Neutrophil (primary cell): ENCODE results near the gene PHYH.
"Not testable (repeated sequence)": the region's sequence is repeated elsewhere in the genome, so short reads cannot be mapped to it uniquely, and the experiment has no call there.

Experiments used
- H3K27ac ChIP-seq: fragments of 200-600 bp; sonication (generic); 2 replicates; pipeline ENCODE4 v1.5.1; 2016; ENCODE audit warnings: mild to moderate bottlenecking, moderate library complexity
- H3K27me3 ChIP-seq: fragments of 200-600 bp; sonication (generic); 2 replicates; pipeline ENCODE4 v1.6.0; 2016; ENCODE audit warnings: mild to moderate bottlenecking
- H3K36me3 ChIP-seq: fragments of 200-600 bp; sonication (generic); 2 replicates; pipeline ENCODE4 v1.5.1; 2017
- H3K4me1 ChIP-seq, 2 experiments: fragments of 200-600 bp in 1 of 2; sonication (generic) in 1 of 2; 1 replicate in 1 of 2; 2 replicates in 1 of 2; pipeline versions ENCODE4 v1.5.1 to v1.6.1; 2013 to 2016; ENCODE audit warnings: low read depth in 1 of 2, low read length in 1 of 2, mild to moderate bottlenecking in 1 of 2, moderate library complexity in 1 of 2; ENCODE audit not compliant: control insufficient read depth in 1 of 2, insufficient read depth in 1 of 2
- H3K4me3 ChIP-seq, 2 experiments: fragments of 200-600 bp in 1 of 2; sonication (generic) in 1 of 2; 1 replicate in 1 of 2; 2 replicates in 1 of 2; pipeline ENCODE4 v1.5.1; 2013 to 2016; ENCODE audit warnings: low read depth in 1 of 2, low read length in 1 of 2, mild to moderate bottlenecking in 1 of 2, moderate library complexity in 1 of 2
- H3K9me3 ChIP-seq: fragments of 200-600 bp; sonication (generic); 2 replicates; pipeline ENCODE4 v1.5.1; 2016
- TF ChIP-seq, protein P1 (sequence below): fragments of 200-600 bp; sonication (generic); IDR thresholded peaks from 2 replicates; pipeline ENCODE4 v1.5.1; 2016; ENCODE audit warnings: antibody characterized with exemption

The PHYH gene

DNA sequence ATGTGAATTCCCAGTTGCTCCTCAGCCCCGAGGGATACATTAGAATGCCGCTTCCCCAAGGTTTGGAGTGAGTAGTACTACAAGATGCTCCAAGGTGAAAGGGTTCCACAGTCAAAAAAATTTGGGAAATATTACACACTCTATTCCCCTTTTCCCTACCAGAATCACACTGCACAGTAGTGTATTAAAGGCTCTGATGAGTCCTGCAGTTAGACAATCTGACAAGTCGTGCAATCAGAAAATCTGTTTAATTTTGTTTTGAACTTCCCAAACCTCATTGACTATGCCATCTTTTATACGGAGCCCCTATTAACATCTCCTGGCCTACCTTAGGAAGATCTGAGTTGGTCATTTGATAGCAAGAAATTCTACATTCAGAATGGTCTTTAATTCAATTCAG lies 52.1 kb downstream of the PHYH start:
- Histone ChIP-seq H3K27me3 (no peaks in the 10 kb centered on the region), H3K36me3 (no peaks in the 10 kb centered on the region), H3K4me1 (no peaks in the 10 kb centered on the region), H3K4me3 (no peak overlapping the region), H3K9me3 (no peaks in the 10 kb centered on the region), H3K27ac (no peak overlapping the region)
- TF ChIP-seq, protein P1, sequence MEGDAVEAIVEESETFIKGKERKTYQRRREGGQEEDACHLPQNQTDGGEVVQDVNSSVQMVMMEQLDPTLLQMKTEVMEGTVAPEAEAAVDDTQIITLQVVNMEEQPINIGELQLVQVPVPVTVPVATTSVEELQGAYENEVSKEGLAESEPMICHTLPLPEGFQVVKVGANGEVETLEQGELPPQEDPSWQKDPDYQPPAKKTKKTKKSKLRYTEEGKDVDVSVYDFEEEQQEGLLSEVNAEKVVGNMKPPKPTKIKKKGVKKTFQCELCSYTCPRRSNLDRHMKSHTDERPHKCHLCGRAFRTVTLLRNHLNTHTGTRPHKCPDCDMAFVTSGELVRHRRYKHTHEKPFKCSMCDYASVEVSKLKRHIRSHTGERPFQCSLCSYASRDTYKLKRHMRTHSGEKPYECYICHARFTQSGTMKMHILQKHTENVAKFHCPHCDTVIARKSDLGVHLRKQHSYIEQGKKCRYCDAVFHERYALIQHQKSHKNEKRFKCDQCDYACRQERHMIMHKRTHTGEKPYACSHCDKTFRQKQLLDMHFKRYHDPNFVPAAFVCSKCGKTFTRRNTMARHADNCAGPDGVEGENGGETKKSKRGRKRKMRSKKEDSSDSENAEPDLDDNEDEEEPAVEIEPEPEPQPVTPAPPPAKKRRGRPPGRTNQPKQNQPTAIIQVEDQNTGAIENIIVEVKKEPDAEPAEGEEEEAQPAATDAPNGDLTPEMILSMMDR: no peak

DNA sequence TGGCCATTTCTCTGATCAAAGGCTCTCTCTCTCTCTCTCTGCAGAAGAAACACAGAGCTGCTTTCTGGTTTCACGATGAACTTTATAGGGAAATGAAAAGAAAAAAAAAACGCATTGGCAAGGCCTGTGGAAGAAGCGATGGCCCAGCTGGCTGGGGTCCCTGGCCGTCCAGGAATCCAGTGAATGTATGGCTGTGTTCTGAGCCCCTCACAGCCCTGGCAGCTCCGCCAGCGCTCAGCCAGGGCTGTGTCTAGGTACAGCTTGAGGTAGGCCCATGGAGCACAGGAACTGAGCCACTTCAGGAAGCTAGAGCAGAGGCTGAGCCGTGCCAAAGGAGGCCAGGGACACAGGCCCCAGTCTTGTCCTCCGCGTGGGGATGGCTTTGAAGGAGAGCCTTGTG lies 52.6 kb downstream of the PHYH start:
- Histone ChIP-seq H3K36me3 (no peaks in the 10 kb centered on the region), H3K27ac (no peak overlapping the region), H3K9me3 (no peaks in the 10 kb centered on the region), H3K4me1 (no peaks in the 10 kb centered on the region), H3K4me3 (no peak overlapping the region), H3K27me3 (no peaks in the 10 kb centered on the region)
- TF ChIP-seq, protein P1: no peak

DNA sequence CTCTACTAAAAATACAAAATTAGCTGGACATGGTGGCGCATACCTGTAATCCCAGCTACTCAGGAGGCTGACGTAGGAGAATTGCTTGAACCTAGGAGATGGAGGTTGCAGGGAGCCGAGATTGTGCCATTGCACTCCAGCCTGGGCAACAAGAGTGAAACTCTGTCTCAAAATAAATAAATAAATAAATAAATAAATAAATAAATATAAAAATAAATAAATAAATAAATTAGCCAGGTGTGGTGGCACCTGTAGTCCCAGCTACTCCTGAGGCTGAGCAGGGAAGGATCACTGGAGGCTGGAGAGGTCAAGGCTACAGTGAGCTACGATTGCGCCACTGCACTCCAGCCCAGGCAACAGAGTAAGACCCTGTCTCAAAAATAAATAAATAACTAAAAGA lies 57.6 kb downstream of the PHYH start:
- not testable (repeated sequence) for H3K27me3 ChIP-seq, H3K27ac ChIP-seq, H3K36me3 ChIP-seq, H3K4me3 ChIP-seq, H3K4me1 ChIP-seq, H3K9me3 ChIP-seq

DNA sequence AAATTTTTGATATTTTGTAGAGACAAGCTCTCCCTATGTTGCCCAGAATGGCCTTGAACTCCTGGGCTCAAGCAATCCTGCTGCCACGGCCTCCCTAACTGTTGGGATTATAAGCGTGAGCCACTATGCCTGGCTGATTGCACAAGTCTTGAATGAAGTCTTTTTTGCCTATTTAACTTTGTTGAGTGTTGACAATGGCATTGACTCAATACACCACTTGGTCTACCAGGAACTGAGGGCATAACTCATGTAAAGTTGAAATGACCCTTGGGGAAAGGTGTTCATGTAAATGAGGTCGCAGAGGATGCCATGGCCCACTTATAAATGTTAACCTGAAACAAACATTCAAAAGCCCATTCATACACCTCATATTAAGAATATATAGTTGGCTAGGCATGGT lies 58.3 kb downstream of the PHYH start:
- TF ChIP-seq, protein P1: no peak
- H3K9me3 ChIP-seq: no peaks in the 10 kb centered on the region

DNA sequence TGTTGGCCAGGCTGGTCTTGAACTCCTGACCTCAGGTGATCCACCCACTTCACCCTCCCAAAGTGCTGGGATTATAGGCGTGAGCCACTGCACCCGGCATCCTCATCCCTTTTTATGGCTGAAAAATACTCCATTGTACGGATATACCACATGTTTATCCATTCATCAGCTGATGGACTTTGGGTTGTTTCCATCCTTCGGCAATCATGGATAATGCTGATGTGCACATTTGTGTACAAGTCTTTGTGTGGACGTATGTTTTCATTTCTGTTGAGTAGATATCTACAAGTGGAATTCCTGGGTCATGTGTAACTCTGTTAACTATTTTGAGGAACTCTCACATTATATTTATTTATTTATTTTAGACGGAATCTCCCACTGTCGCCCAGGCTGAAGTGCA lies 59.9 kb downstream of the PHYH start:
- no peaks in the 10 kb centered on the region for H3K4me1 ChIP-seq
- H3K27me3 ChIP-seq: no peaks in the 10 kb centered on the region
- TF ChIP-seq, protein P1: no peak
- no peaks in the 10 kb centered on the region for H3K9me3 ChIP-seq
- no peak overlapping the region for H3K27ac ChIP-seq
- H3K36me3 ChIP-seq: no peaks in the 10 kb centered on the region
- no peak overlapping the region for H3K4me3 ChIP-seq

More for the DNA sequence above, 58.3 kb downstream of the PHYH start:
- Histone ChIP-seq H3K36me3 (no peaks in the 10 kb centered on the region), H3K4me1 (no peaks in the 10 kb centered on the region), H3K27me3 (no peaks in the 10 kb centered on the region), H3K27ac (no peak overlapping the region), H3K4me3 (no peak overlapping the region)

DNA sequence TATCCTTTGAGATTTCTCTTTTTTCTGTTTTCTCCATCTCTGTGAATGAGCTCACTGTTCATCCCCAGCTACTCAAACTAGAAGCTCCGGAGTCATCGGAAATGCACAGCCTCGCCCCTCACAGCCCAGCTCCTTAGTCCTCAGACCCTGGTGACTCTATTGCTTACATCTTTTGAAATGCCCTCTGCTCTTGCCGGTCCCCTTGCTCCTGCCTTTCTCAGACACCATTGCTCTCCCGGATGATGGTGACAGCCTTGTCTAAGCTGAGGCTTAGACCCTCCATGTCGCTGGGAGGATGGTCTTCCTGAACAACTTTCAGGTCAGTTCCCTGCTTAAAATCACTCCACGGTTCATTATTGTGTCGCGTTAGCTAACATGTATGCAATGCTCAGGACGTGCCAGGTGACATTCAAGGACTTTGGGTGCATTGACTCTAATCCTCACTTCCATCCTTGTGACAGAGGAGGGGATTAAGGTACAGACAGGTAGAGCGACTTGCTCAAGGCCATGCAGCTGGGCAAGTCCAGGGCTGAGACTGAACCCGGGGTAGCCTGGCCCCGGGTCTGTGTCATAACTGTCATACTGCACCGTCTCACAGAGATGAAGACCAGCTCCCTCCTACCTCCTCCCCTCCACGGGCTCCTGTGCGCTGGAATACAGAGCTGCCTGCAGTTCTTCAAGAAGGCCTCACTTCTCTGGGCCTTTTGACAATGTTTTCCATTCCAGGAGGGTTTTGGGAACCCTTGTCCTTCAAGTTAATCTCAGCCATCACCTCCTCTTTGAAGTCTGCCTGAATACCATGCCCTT lies 61.4 kb downstream of the PHYH start:
- Histone ChIP-seq H3K27me3 (no peaks in the 10 kb centered on the region), H3K27ac (no peak overlapping the region), H3K4me1 (no peaks in the 10 kb centered on the region), H3K4me3 (no peak overlapping the region), H3K36me3 (no peaks in the 10 kb centered on the region), H3K9me3 (no peaks in the 10 kb centered on the region)
- TF ChIP-seq, protein P1: no peak
